ENCODE measurements around the gene ERBB2. TPM values are rescaled to one million over a fixed set of nuclear protein-coding genes. Genes with fewer than 3 reads are reported as not detected.

The ERBB2 gene
- total and polyA plus RNA-seq, 2 of the 13 experiments (the other 11 are each of a cell fraction or from before 2014, with no cell fraction given): 57.7 to 64.1 TPM

- TF ChIP-seq, protein P1, sequence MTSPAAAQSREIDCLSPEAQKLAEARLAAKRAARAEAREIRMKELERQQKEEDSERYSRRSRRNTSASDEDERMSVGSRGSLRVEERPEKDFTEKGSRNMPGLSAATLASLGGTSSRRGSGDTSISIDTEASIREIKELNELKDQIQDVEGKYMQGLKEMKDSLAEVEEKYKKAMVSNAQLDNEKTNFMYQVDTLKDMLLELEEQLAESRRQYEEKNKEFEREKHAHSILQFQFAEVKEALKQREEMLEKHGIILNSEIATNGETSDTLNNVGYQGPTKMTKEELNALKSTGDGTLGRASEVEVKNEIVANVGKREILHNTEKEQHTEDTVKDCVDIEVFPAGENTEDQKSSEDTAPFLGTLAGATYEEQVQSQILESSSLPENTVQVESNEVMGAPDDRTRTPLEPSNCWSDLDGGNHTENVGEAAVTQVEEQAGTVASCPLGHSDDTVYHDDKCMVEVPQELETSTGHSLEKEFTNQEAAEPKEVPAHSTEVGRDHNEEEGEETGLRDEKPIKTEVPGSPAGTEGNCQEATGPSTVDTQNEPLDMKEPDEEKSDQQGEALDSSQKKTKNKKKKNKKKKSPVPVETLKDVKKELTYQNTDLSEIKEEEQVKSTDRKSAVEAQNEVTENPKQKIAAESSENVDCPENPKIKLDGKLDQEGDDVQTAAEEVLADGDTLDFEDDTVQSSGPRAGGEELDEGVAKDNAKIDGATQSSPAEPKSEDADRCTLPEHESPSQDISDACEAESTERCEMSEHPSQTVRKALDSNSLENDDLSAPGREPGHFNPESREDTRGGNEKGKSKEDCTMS (CRISPR knock-in tag; conservative IDR thresholded peaks at IDR 0.05): no peak
- TF ChIP-seq ZFP1 (CRISPR knock-in tag; IDR thresholded peaks at IDR 0.05) (no peak), TP53 (CRISPR knock-in tag; conservative IDR thresholded peaks at IDR 0.05) (no peak), ZBTB20 (CRISPR knock-in tag; IDR thresholded peaks at IDR 0.05; ENCODE audit: borderline replicate concordance, low read depth) (no peak), HOXA9 (CRISPR knock-in tag; IDR thresholded peaks at IDR 0.05; ENCODE audit: borderline replicate concordance) (no peak), SMAD1 (CRISPR knock-in tag; IDR thresholded peaks at IDR 0.05; ENCODE audit: borderline replicate concordance, low read depth) (no peak)
- TF ChIP-seq, protein P2, sequence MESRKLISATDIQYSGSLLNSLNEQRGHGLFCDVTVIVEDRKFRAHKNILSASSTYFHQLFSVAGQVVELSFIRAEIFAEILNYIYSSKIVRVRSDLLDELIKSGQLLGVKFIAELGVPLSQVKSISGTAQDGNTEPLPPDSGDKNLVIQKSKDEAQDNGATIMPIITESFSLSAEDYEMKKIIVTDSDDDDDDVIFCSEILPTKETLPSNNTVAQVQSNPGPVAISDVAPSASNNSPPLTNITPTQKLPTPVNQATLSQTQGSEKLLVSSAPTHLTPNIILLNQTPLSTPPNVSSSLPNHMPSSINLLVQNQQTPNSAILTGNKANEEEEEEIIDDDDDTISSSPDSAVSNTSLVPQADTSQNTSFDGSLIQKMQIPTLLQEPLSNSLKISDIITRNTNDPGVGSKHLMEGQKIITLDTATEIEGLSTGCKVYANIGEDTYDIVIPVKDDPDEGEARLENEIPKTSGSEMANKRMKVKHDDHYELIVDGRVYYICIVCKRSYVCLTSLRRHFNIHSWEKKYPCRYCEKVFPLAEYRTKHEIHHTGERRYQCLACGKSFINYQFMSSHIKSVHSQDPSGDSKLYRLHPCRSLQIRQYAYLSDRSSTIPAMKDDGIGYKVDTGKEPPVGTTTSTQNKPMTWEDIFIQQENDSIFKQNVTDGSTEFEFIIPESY (CRISPR knock-in tag; IDR thresholded peaks at IDR 0.05): no peak
These were observed 47.1 kb upstream of the ERBB2 start (continued) for GRCh38 chr17:39652587-39653315.
